Stomach smooth muscle (tissue), 2 donors: ENCODE data around the gene MEOX2.

Experiments
- H3K27ac ChIP-seq: one replicate; pipeline ENCODE4 v1.7.0; 2013; ENCODE audit warnings: mild to moderate bottlenecking, low read length, inconsistent platforms
- H3K27me3 ChIP-seq, 2 donors: one replicate each; pipeline ENCODE4 v1.7.0; 2013; ENCODE audit warnings: low read length in 2 of 2; ENCODE audit not compliant: insufficient read depth in 2 of 2, control insufficient read depth in 1 of 2
- H3K36me3 ChIP-seq, 2 donors: one replicate each; pipeline ENCODE4 v1.7.0; 2013; ENCODE audit warnings: low read length in 2 of 2; ENCODE audit not compliant: control insufficient read depth in 2 of 2, insufficient read depth in 2 of 2
- H3K4me1 ChIP-seq: one replicate; pipeline ENCODE4 v1.7.0; 2013; ENCODE audit warnings: low read length; ENCODE audit not compliant: control insufficient read depth, insufficient read depth
- H3K4me3 ChIP-seq, 2 donors: one replicate each; pipeline ENCODE4 v1.7.0; 2013; ENCODE audit warnings: low read length in 2 of 2
- H3K9ac ChIP-seq, 2 donors: one replicate each; pipeline ENCODE4 v1.7.0; 2013; ENCODE audit warnings: low read length in 2 of 2, mild to moderate bottlenecking in 1 of 2
- H3K9me3 ChIP-seq, 2 donors: one replicate each; pipeline ENCODE4 v1.7.0; 2013; ENCODE audit warnings: low read length in 2 of 2; ENCODE audit not compliant: control insufficient read depth in 2 of 2
- donor health status: healthy.
- donor health status: Pancreatic carcinoma.

Gene MEOX2

DNA sequence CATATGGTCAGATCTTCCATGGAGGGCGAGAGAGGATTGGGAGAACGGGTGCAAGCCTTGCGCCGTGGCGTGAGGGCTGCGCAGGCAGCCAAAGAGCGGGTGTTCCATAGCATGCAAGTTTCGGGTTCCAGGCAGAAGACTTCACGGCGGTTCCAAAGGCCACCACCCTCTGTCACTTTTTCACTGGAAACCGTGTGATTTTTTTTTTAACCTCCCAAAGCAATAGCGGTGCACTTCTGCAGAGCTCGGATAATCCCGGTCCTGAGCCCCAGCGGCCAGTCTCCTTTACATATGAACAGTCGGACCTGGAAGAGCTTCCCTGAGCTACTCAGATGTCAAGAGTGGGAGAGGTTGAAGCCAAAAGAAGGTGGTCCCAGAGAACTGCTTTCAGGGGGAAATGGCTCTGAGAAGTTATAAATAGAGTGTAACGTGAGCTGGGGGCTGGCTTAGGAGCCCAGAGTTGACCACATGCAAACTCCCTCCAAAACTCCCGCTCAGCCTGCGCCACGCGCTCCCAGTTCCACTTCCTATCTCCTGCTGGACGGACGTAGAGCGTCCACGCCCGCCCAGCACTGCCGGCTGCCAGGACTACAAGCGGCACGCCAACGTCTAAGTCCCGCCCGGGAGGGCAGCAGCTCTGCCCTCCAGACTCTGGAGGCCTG lies at the start of gene MEOX2:
Gene MEOX2, minus strand, starts transcription at position 389 of the 662 bp plus-strand sequence. Its CDS starts 281 bp downstream, at position 108.
- no peaks in the 10 kb centered on the region for H3K36me3 ChIP-seq
- H3K27me3 ChIP-seq = peaks cover 14 to 37% of the 10 kb centered on the region in 2 donors
- peak within 1 kb of the TSS; percentile 21 to 56 for H3K9ac ChIP-seq
- H3K27ac ChIP-seq = peak within 1 kb of the TSS; percentile 56
- H3K4me3 ChIP-seq = peak within 1 kb of the TSS; percentile 76
- H3K4me1 ChIP-seq = peaks cover 16% of the 10 kb centered on the region
- no peaks in the 10 kb centered on the region for H3K9me3 ChIP-seq

DNA sequence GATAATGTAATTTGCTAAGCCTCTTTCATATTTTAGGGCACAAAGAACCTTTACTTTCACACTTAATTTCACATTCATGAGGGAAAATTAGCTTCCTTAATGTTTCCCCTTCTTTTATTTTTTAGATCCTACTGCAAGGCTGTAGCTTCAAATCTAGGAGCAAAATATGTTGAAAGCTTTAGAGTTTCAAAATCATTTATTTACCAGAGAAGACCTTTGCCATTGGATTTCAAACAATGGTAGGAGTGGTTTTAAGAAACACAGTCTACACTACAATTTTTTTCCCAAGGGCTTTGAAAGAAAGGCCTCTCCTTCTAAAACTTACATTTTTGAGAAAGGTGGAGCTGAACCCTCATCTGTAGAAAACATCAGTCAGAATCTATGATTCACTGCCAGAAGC lies 43.3 kb upstream of the MEOX2 start:
- Histone ChIP-seq H3K9me3 (no peaks in the 10 kb centered on the region), H3K9ac (no peak overlapping the region), H3K36me3 (no peaks in the 10 kb centered on the region), H3K4me1 (no peaks in the 10 kb centered on the region), H3K27me3 (no peaks in the 10 kb centered on the region), H3K27ac (no peak overlapping the region), H3K4me3 (no peak overlapping the region)

DNA sequence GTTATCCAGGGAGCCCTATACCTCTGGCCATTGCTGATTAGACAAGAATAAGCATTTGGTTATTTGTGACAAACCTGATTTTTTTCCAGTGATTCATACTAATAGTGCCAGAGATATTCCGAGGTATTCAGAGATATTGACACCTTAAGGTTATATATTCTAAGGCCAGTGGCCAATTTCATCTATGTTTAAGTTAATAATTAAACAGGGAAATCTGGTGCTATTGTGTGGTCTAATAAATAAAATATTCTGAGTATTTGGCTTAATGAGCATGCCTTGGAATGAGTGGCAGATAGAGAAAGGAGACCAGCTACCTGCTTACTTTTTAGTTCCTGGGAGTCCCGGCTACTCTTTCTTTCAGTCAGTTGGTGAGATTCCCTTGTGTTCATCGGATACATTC lies 38.6 kb upstream of the MEOX2 start:
- Histone ChIP-seq H3K9ac (no peak overlapping the region), H3K4me1 (no peaks in the 10 kb centered on the region), H3K4me3 (no peak overlapping the region), H3K9me3 (no peaks in the 10 kb centered on the region), H3K36me3 (no peaks in the 10 kb centered on the region), H3K27me3 (no peaks in the 10 kb centered on the region), H3K27ac (no peak overlapping the region)

GRCh38 chr7:15723841-15724240 lies 37.4 kb upstream of the MEOX2 start:
- Histone ChIP-seq H3K27me3 (no peaks in the 10 kb centered on the region), H3K9ac (no peak overlapping the region), H3K9me3 (no peaks in the 10 kb centered on the region), H3K27ac (no peak overlapping the region), H3K4me1 (no peaks in the 10 kb centered on the region), H3K36me3 (no peaks in the 10 kb centered on the region), H3K4me3 (no peak overlapping the region)

- H3K9me3 ChIP-seq = no peaks in the 10 kb centered on the region
- no peaks in the 10 kb centered on the region for H3K27me3 ChIP-seq
- H3K4me3 ChIP-seq = no peak overlapping the region
- no peak overlapping the region for H3K27ac ChIP-seq
- H3K4me1 ChIP-seq = no peaks in the 10 kb centered on the region
- H3K9ac ChIP-seq = no peak overlapping the region
- H3K36me3 ChIP-seq = no peaks in the 10 kb centered on the region
Measured at GRCh38 chr7:15720849-15721471, 34.5 kb upstream of the MEOX2 start.

DNA sequence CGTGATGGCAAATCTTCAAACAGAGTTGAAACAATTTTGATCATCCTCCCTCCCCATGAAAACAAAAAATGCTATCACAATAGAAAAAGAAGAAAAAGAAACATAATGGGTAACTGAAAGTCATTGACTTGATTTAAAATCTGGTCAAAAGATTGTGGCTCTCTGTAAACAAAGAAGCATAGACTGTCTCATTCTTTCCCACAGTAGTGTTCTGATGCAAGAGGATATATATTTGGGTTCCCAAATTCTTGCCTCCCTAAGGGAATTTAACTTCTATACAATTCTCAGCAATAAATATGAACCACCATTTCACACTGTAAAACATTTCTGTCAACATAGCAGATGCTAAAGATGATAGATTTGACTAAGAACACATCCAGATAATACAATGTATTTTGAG lies 32.8 kb upstream of the MEOX2 start:
- H3K4me1 ChIP-seq = no peaks in the 10 kb centered on the region
- H3K36me3 ChIP-seq = no peaks in the 10 kb centered on the region
- H3K27me3 ChIP-seq = no peaks in the 10 kb centered on the region
- H3K4me3 ChIP-seq = no peak overlapping the region
- no peaks in the 10 kb centered on the region for H3K9me3 ChIP-seq
- H3K9ac ChIP-seq = no peak overlapping the region
- H3K27ac ChIP-seq = no peak overlapping the region

DNA sequence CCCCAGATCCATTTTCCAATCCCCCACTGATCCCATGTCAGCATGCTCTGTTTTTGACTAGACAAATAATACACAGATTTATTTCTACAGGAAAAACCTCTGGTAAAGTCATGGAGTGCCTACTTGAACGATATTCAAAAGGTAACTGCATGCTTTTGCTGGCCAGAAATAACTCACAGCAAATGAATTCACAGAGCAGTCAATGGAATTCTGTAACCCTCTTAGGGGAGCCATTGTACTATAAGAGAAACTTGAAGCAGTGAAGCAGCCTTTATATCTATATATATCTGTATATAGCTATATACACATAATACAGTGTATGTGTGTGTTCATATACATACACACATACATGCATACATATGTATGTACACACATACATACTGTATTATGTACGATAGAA lies 29.0 kb upstream of the MEOX2 start:
- Histone ChIP-seq H3K4me1 (no peaks in the 10 kb centered on the region), H3K9ac (no peak overlapping the region), H3K9me3 (no peaks in the 10 kb centered on the region), H3K27ac (no peak overlapping the region), H3K27me3 (no peaks in the 10 kb centered on the region), H3K4me3 (no peak overlapping the region), H3K36me3 (no peaks in the 10 kb centered on the region)

DNA sequence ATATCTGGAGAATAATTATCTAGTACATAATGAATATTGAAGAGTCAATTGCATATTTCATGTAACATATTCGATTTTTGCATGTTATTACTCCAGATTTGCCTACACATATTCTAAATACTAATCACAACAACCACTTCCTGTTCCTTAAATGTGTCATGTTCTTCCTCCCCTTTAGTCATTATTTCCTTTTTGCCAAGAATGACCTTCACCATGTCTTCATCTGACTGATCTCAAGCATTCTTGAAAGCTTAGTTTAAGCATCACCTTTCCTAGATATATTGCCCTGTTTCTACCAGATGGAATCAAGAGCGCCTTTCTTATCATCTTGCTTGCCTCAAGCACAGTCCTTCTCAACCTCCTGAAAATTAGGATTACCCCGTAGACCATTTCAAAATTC lies 23.5 kb upstream of the MEOX2 start:
- H3K4me1 ChIP-seq = no peaks in the 10 kb centered on the region
- H3K9ac ChIP-seq = no peak overlapping the region
- no peaks in the 10 kb centered on the region for H3K9me3 ChIP-seq
- no peak overlapping the region for H3K4me3 ChIP-seq
- no peaks in the 10 kb centered on the region for H3K27me3 ChIP-seq
- H3K36me3 ChIP-seq = no peaks in the 10 kb centered on the region
- H3K27ac ChIP-seq = no peak overlapping the region

- Histone ChIP-seq H3K27ac (no peak overlapping the region), H3K36me3 (no peaks in the 10 kb centered on the region), H3K9me3 (no peaks in the 10 kb centered on the region), H3K4me3 (no peak overlapping the region), H3K4me1 (no peaks in the 10 kb centered on the region), H3K9ac (no peak overlapping the region), H3K27me3 (no peaks in the 10 kb centered on the region)
Measured at GRCh38 chr7:15707570-15707969, 21.1 kb upstream of the MEOX2 start.

DNA sequence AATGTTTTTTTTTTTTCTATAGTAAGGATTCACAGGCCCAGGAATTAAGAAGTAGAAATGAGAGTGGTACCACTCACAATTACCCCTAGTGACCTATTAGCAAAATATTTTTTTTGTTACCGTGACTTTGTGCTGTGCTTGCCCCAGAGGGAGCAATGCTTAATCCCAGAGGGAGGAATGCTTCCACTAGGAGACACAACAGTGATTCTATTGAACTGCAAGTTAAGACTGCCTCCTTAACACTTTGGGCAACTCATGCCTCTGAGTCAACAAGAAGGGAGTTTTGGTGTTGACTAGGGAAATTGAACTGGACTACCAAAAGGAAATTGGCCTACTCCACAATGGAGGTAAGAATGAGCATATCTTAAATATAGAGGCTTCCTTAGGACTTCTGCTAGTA lies 17.2 kb upstream of the MEOX2 start:
- H3K36me3 ChIP-seq = no peaks in the 10 kb centered on the region
- H3K9me3 ChIP-seq = no peaks in the 10 kb centered on the region
- H3K4me1 ChIP-seq = no peaks in the 10 kb centered on the region
- H3K4me3 ChIP-seq = no peak overlapping the region
- no peak overlapping the region for H3K27ac ChIP-seq
- no peaks in the 10 kb centered on the region for H3K27me3 ChIP-seq
- no peak overlapping the region for H3K9ac ChIP-seq

- no peak overlapping the region for H3K9ac ChIP-seq
- no peak overlapping the region for H3K4me3 ChIP-seq
- no peaks in the 10 kb centered on the region for H3K36me3 ChIP-seq
- no peak overlapping the region for H3K27ac ChIP-seq
- no peaks in the 10 kb centered on the region for H3K9me3 ChIP-seq
- H3K4me1 ChIP-seq = no peaks in the 10 kb centered on the region
- peaks cover 2 to 5% of the 10 kb centered on the region in 2 donors for H3K27me3 ChIP-seq
Measured at GRCh38 chr7:15692501-15693020, 6.1 kb upstream of the MEOX2 start.
